ENCODE measurements around the gene ZWILCH. TPM values are rescaled to one million over a fixed set of nuclear protein-coding genes. Genes with fewer than 3 reads are reported as not detected.

Gene ZWILCH
- total RNA-seq, 1 experiment from 2014 or later: 9.2 TPM

DNA sequence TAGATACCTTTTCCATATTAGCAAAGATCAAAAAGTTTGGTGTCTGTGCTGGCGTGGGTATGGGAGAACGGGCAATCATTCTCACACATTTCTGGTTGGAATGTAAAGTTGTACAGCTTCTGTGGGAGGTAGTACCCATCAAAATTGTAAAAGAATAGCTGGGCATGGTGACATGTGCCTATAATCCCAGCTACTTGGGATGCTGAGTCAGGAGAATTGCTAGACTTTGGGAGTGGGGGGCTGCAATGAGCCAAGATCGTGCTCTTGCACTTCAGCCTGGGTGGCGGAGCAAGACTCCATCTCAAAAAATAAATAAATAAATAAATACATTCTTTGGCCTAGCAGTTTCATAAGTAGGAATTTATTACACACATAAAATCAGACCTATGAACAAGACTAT, 37.8 kb downstream of the ZWILCH start:
- no peak for DNase-seq (ENCODE audit: low spot score)

DNA sequence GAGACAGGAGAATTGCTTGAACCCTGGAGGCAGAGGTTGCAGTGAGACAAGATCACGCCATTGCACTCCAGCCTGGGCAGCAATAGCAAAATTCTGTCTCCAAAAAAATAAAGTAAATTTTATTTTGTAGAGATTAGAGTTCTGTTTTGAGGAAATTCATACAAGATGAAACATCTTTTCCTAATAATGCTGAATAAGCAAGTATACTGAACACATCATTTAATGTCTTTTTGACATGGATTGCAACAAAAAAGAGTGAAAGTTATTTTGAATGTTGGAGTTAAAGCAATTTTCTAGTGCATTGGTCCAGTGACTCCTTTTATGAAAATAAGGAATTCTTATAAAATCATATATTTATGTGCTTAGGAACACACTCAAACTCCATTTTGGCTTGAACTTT, 40.1 kb downstream of the ZWILCH start:
- DNase-seq (ENCODE audit: low spot score): no peak

DNA sequence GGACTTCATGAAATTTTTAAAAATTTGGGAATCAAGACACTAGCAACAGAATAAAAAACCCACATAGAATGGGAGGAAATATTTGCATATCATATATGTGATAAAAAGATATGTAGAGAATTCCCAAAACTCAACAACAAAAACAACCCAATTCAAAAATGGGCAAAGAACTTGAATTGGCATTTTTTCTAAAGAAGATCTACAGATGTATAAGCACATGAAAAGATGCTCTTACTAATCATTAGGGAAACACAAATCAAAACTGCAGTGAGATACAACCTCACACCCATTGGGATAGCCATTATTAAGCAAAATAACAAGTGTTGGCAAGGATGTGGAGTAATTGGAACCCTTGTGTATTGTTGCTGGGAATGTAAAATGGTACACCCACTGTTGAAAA, 50.6 kb downstream of the ZWILCH start:
- no peak for DNase-seq (ENCODE audit: low spot score)

DNA sequence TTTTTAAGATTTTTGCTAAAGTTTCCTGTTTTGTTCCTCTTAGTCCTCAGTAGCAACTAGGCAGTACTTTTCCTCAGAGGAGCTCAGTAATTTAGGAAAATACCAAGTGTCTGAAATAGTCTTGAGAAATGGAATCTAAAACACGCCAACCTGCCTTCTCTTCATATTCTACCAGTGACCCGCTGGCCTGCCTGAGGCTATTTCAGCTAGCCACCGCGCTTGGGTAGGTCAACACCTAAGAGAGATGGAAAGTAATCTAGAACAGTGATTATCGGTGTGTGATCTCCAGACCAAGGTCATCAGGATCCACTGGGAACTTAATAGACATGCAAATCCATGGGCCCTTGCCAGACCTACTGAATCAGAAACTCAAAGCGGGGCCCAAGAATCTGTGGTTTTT, 53.1 kb downstream of the ZWILCH start:
- no peak for DNase-seq (ENCODE audit: low spot score)

DNA sequence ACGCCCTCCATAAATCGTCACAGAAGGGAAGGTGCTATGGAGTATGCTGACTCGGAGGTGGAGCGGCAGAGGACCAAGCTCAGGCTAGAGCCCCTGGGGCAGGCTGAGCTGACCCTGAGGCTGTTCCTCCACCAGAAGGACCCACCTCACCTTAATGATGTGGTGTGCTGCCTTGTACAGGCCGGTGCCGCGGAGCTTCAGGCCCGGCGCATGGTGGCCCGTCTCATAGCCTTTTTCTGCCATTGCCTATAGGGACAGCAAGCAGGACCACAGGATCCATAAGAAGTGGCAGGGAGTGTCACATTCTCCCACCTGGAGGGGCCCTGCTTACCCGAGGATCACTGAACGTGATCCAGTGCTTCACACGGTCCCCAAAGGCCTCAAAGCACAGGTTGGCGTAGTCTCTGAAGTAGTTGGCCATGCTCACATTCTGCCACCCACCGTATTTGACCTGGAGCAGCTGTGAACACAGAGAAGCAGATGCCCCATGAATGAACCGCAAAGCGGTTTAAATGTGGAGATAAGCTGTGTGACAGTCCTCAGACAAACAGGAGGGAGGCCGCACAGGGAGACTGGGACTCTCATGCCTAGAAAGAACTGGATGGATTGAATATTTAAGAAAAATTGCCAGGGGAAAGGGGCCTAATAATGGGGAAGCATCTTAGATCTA, 55.9 kb downstream of the ZWILCH start:
- DNase-seq (ENCODE audit: low spot score): no peak

DNA sequence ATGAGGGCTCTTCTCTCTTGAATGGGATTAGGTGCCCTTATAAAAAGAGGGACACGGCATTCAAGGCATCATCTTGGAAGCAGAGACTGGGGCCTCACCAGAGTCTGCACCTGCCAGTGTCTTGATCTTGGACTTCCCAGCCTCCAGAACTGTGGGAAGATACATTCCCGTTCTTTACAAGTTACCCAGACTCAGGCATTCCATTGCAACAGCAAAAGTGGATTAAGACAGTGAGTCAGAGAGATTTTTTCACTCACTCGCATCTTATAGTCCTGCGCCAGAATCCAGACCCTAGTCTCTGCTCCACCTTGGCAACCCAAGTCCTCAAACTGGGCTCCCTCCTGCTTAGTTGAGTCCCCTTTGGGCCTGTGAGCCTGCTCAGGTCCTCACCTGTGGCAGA, 58.0 kb downstream of the ZWILCH start:
- DNase-seq (ENCODE audit: low spot score): no peak

DNA sequence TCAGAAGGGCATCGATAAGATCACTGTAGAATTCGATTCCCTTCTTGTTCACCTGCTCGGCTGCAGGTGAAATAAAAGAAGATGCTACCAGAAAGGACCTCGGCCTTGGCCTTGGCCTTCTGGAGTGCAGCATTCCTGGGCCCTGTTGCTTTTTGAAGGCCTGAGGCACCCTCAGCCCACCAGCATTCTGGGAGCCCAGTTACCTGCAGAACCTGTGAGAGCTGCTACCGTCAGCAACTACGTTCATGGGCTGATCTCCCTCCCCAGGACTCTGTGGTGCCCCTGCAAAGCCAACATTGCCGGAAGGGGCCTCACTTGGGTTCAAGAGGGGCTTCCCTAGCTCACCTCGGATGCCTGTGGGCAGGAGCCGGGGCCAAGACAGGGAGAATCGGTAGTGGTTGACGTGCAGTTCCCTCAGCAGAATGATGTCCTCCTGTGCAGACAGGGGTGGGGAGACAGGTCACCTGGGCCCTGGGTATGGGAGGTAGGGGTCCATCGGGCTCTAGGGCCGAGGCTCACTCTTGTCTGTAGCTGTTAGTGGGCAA, 58.5 kb downstream of the ZWILCH start:
- no peak for DNase-seq (ENCODE audit: low spot score)

DNA sequence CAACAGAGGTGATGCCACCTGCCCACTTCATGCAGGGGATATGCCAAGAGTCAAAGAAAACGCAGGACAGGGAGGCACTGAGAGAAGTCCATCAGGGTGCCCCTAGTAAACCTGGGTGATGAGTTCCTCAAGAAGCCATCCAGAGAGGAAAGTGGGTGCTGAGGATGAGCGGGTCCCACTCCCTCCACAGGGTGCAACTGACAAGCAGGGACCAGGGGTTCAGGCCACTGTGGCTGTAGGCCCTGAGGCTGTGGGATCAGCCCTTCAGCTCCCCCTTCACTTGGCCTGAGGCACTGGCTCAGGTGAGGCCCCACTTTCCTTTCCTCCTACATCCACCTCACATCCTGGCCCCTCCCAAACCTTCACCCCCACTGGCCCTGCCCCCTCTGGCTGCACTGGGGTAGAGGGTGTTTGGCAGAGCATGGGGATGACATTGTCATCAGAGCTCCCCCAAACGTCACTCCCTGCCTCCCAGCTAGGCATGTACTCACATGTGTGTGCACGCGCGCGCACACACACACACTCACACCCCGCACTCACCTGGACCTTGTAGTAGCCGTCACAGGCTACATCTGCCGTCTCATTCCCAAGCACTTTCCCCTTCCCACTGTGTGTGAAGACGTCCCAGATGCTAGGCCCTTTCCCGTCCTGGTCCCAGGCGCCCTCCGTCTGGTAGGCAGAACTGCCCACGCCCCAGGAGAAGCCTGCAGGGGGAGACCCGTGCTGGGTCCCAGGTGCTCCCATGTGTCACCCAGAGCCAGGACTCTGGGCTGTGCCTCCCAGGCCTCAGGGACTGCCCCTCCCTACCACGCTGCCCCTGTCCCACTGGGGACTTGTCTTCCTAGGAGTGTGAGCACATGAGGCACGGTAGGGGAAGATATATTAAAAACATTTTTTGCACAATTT, 59.3 kb downstream of the ZWILCH start:
- DNase-seq (ENCODE audit: low spot score): no peak

DNA sequence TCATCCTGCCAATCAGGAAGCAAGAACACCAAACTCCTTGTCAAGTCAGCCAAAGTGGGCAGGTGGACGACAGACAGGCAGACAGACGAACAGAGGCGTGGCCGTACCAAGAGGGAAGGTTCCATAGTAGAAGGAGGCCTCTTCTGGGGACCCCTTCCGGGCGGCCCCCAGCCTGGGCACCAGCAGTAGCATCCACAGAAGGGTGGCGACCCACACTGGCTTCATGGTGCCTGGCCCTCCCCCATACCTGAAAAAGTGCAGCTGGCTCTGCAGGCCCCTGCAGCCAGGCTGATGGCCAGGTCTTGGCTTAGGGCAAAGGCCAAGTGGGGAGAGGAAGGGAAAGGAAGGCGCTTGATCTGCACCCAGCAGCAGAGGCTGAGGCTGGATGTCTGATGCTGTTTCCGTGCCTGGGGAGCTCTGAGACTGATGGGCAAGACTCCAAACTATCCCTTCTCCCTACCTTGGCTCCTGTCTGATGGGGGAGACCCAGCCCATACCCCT, 60.1 kb downstream of the ZWILCH start:
- no peak for DNase-seq (ENCODE audit: low spot score)

DNA sequence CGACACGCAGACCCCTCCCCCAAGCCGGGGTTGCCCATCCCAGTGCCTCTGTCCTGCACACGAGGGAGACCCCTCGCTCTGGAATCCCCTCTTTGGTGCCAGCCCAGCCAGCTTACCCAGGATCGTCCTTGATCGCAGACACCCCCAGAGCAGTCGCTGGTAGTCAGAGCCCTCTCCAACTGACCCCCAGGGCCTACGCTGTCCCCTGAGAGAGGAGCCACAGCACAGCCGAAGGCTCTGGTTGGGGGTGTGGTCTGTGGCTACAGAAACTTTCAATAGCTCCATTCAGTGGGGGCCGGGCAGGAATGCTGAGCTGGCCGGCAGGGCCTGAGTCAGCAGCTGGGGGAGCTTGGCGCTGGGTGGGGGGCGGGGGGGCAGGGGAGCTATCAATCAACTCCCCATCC, 60.6 kb downstream of the ZWILCH start, which contains the start of gene LCTL:
LCTL (minus strand) TSS at position 258 of the 404 bp plus-strand sequence. CDS start 633 bp downstream, outside the sequence.
- no peak for DNase-seq (ENCODE audit: low spot score)

DNA sequence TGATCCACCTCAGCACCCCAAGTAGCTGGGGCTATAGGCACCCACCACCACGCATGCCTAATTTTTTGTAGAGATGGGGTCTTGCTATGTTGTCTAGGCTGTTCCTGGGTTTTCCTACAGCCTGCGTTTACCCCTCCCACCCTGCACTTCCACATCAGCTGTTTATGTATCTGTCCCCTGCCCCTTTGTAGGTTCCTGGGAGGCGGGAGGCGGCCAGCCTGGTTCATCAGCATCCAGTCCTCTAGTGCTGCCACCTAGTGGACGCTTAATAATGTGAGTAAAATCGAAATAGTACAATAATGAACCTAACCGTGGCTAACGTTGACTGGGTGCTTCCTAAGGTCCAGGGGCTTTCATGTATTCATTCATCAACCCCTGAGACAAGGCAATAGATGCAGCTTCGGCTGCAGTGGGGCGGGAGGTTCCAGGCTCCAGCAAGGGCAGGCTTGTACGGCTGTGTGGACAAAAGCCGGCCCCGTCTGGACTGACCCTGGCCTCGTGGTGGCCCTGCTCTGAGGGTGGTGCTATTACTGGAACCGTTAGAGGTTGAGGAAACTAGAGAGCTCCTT, 61.9 kb downstream of the ZWILCH start:
- DNase-seq (ENCODE audit: low spot score): peak; percentile 87

DNA sequence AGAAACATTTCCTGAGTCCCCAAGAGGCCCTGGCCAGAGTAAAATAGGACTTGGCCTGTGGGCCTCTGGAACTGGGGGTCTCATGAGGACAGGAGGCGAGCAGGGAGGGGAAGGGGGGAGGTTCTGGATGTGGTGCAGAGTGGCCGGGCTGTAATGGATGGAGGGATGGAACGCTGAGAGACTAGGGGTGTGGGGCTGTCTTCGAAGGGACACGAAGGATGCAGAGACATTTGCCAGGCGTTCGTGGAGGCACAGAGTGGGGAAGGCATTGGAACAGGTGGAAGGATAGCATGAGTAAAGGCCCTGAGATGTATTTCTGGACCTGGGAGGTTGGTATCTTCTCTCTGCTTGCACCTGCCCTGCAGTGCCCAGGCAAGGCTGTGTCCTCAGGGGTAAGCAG, 62.8 kb downstream of the ZWILCH start:
- DNase-seq (ENCODE audit: low spot score): no peak

DNA sequence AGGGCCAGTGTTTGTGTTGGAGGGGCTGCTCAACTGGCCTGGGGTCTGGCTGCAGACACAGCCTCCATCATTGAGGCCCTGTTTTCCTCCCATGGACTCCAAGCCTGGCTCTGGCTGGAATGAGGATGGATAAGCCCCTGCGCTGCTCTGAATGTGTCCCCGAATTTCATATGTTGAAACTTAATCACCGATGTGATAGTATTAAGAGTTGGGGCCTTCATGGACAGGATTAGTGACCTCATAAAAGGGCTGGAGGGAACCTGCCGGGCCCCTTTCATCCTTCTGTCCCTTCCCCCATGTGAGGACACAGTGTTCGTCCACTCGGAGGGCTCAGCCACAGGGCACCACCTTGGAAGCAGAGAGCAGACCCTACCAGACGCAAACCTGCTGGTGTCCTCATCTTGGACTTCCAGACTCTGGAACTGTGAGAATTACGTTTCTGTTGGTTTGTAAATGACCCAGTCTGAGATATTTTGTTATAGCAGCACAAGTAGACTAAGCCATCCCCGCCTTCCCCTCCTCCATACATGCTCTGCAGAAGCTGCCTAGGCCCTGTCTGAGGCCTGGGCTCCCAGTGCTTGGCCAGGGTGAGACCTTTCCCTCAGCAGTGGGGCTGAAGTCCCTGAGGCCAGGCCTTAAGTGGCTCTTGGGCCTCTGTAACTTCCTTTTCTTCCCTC, 64.5 kb downstream of the ZWILCH start:
- DNase-seq (ENCODE audit: low spot score): no peak

DNA sequence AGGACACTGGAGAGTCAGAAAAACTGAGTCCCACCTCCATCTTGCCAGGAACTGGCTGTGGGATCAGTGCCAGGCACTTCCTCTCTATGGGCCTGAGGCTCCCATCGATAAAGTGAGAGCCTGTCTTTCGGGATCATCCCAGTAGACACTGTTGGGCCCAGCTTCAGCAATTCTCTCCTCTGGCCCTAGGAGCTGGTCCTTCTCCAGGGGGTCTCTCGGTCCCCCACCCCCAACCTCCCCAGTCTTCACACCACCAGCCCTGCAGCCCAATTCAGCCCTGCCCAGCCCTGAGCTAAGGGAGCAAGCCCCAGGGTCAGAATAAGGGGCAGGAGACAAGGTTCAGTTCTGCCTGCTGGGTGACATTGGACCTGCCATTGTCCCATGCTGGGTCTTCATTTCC, 65.2 kb downstream of the ZWILCH start:
- DNase-seq (ENCODE audit: low spot score): no peak

DNA sequence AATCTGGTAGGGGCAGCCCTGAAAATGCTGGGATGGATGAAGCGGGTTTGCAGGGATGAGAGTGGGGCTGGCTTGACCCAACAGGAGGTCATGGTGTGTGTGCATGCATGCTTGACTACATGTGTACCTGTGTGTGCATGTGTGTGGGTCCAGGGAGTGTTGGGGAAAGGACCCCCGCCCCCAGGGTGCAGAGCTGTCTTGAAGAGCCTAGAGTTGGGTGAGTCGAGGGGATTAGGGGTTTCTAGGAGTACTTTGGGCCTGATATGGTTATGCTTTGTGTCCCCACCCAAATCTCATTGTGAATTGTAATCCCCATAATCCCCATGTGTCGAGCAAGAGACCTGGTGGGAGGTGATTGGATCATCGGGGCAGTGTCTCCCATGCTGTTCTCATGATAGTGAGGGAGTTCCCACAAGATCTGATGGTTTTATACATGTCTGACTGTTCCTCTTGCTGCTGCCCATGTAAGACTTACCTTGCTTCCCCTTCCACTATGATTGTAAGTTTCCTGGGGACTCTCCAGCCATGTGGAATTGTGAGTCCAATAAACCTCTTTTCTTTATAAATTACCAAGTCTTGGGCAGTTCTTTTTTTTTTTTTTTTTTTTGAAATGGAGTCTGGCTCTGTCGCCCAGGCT, 65.8 kb downstream of the ZWILCH start:
- no peak for DNase-seq (ENCODE audit: low spot score)

DNA sequence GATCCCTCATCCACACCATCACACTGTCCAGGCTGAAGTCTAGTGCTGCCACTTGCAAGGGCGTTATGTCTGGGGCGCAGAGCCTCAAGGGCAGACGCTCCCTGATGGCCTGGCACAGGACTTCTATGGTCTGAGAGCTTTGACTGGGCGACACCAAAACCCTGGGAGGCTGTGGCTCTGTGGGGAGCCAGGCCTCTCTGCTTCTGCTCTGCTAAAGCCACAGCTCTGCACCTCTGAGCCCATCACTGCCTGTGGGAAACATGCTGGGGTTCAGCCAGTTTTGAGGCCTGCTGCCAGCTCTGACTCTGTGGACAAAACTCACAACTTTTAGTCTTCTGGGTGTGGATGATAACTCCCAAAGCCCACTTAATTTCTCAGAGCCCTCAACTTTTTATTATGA, 67.0 kb downstream of the ZWILCH start:
- DNase-seq (ENCODE audit: low spot score): no peak

DNA sequence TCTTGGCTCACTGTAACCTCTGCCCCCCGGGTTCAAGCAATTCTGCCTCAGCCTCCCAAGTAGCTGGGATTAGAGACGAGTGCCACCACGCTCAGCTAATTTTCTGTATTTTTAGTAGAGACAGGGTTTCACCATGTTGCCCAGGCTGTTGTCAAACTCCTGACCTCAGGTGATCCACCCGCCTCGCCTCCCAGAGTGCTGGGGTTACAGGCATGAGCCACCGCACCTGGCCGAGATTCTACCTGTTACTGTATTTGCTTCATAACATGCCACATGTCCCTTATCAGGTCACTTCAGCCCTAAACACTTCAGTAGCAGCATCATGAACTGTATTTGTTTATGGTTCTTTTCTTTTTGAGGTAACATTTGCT, 68.2 kb downstream of the ZWILCH start:
- DNase-seq (ENCODE audit: low spot score): no peak

DNA sequence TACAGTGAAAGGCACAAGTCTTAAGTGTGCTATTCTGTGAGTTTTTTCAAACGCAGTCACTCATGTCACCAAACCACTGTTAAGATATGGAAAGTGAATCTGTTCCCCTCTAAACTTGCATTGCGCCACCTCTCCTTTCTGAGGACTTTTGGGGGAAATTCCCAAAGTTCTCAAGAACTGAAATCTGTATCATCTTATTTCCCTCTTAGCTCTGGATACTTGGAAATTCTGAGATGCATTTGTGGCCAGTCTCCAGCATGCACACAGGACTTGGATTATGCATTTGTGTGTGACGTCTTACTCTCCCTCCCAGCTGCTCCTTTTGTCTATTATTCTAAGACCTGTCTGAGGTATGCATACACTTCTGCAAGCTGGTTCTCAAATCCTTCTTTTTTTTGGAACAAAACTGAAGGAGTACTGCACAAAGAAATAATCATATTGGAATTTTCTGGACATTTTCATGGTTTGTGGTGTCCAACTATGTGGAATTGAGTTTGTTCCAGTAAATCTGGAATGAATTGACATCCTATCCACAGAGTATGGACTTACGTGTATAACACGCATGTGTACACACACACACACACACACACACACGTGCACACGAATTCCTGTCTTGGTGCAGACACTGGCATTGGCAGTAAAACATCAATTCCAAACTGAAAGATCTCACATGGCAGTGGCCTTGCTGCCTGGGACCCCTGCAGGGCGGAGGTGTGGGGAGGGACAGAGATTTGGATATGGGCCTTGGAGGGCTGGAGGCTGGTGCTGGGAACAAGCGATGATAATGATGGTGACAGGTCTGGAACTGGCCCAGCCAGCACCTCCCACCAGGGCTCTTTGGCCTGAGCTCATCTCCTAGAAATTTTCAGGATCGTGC, 68.8 kb downstream of the ZWILCH start:
- no peak for DNase-seq (ENCODE audit: low spot score)

DNA sequence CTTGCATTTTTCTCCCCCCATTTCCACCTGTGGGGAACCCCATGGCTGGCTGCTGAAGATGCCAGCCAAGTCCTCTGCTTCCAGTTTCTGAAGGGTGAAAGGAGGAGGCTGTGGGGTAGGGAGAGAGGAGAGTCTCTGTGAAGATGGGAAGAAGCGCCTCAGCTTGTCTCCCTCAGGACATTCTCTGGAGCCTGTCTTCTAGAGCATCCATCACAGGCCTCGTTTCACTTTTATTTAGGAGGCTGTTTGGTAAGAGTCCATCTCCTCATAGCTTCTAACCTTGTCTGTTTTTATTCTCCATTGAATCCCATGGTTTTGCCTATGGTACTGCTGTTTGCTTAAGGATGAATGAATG, 69.4 kb downstream of the ZWILCH start:
- no peak for DNase-seq (ENCODE audit: low spot score)

DNA sequence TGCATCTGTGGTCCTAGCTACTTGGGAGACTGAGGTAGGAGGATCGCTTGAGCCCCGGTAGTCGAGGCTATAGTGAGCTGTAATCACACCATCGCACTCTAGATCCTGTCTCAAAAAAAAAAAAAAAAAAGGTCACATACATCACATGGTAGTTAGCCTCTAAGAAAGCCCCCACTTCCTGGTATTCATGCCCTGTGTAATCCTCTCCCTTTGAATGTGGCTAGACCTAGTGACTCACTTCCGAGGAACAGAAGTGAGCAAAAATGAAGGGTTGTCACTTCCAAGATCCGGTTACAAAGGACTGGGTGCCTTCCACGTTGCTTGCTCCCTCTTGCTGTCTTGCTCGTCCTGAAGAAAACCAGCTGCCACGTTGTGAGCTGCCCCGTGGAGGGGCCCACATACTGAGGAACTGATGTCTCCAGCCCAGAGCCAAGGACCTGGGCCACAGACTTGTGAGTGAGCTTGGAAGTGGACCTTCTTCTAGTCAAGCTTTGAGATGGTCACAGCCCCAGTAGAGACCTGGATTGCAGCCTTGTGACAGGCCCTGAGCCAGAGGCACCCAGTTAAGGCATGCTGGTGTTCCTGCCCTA, 73.3 kb downstream of the ZWILCH start:
- no peak for DNase-seq (ENCODE audit: low spot score)

Measured in HT-29 (cell line).